ENCODE results near the gene IGF2R.

- TF ChIP-seq, protein P1, sequence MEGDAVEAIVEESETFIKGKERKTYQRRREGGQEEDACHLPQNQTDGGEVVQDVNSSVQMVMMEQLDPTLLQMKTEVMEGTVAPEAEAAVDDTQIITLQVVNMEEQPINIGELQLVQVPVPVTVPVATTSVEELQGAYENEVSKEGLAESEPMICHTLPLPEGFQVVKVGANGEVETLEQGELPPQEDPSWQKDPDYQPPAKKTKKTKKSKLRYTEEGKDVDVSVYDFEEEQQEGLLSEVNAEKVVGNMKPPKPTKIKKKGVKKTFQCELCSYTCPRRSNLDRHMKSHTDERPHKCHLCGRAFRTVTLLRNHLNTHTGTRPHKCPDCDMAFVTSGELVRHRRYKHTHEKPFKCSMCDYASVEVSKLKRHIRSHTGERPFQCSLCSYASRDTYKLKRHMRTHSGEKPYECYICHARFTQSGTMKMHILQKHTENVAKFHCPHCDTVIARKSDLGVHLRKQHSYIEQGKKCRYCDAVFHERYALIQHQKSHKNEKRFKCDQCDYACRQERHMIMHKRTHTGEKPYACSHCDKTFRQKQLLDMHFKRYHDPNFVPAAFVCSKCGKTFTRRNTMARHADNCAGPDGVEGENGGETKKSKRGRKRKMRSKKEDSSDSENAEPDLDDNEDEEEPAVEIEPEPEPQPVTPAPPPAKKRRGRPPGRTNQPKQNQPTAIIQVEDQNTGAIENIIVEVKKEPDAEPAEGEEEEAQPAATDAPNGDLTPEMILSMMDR (conservative IDR thresholded peaks at IDR 0.05; ENCODE audit: low read depth, low read length) = no peak
- no peak for TF ChIP-seq EZH2 (IDR thresholded peaks at IDR 0.05; ENCODE audit: low read length, unreplicated experiment)
Measured at GRCh38 chr6:160077526-160077925, 108.6 kb downstream of the IGF2R start.
